GM23338 (cell line): ENCODE data around the gene MYCN.

ENCODE experiments used
- EZH2 ChIP-seq: fragments of 200-600 bp; sonication (generic); IDR thresholded peaks from one replicate; pipeline ENCODE4 v1.8.0; 2017; ENCODE audit warnings: antibody characterized with exemption, mild to moderate bottlenecking, low read depth; ENCODE audit not compliant: unreplicated experiment
- JUNB ChIP-seq: IDR thresholded peaks from one replicate; pipeline ENCODE4 v1.6.1; 2016; ENCODE audit warnings: antibody characterized with exemption; ENCODE audit not compliant: unreplicated experiment
- POLR2AphosphoS5 ChIP-seq: IDR thresholded peaks from 2 replicates; pipeline ENCODE4 v1.6.1; 2016; ENCODE audit warnings: antibody characterized with exemption, low read depth
- ZNF114 ChIP-seq: fragments of 250-450 bp; sonication (Bioruptor Pico); IDR thresholded peaks from 2 replicates; pipeline ENCODE4 v1.5.0; 2020; ENCODE audit warnings: mild to moderate bottlenecking, moderate library complexity
- TF ChIP-seq, protein P1 (sequence below), 2 experiments: fragments of 200-600 bp in 1 of 2; sonication (generic) in 1 of 2; conservative IDR thresholded peaks; 2 replicates each; pipeline versions ENCODE4 v1.5.1 to v1.6.1; 2016 to 2017; ENCODE audit warnings: antibody characterized with exemption in 2 of 2, low read depth in 2 of 2, mild to moderate bottlenecking in 2 of 2, moderate library complexity in 1 of 2
- TF ChIP-seq, protein P2 (sequence below): IDR thresholded peaks from one replicate; pipeline ENCODE4 v1.6.1; 2018; ENCODE audit warnings: antibody characterized with exemption; ENCODE audit not compliant: unreplicated experiment

DNA sequence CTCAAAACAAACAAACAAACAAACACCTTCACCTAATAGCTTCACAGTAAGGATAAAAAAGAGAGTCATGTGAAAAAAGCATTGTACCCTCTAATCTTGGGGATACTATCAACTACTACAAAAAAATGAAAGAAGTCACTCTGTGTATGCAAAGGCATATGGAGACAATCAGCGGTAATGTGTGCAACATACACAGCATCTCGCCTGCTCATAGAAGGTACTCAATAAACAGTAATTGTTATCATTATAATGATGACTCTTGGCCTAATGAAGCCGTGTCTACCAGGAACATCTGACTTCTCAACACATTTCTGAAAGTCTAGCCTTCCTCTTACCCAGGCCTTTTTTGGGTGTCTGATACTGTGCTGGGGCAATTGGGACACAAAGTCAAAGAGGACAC, 55.3 kb downstream of the MYCN start:
- TF ChIP-seq, protein P1, sequence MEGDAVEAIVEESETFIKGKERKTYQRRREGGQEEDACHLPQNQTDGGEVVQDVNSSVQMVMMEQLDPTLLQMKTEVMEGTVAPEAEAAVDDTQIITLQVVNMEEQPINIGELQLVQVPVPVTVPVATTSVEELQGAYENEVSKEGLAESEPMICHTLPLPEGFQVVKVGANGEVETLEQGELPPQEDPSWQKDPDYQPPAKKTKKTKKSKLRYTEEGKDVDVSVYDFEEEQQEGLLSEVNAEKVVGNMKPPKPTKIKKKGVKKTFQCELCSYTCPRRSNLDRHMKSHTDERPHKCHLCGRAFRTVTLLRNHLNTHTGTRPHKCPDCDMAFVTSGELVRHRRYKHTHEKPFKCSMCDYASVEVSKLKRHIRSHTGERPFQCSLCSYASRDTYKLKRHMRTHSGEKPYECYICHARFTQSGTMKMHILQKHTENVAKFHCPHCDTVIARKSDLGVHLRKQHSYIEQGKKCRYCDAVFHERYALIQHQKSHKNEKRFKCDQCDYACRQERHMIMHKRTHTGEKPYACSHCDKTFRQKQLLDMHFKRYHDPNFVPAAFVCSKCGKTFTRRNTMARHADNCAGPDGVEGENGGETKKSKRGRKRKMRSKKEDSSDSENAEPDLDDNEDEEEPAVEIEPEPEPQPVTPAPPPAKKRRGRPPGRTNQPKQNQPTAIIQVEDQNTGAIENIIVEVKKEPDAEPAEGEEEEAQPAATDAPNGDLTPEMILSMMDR (conservative IDR thresholded peaks at IDR 0.05; ENCODE audit: low read depth in 2 of 2): no peak
- TF ChIP-seq EZH2 (no peak), POLR2AphosphoS5 (no peak), ZNF114 (no peak), JUNB (no peak)
- TF ChIP-seq, protein P2, sequence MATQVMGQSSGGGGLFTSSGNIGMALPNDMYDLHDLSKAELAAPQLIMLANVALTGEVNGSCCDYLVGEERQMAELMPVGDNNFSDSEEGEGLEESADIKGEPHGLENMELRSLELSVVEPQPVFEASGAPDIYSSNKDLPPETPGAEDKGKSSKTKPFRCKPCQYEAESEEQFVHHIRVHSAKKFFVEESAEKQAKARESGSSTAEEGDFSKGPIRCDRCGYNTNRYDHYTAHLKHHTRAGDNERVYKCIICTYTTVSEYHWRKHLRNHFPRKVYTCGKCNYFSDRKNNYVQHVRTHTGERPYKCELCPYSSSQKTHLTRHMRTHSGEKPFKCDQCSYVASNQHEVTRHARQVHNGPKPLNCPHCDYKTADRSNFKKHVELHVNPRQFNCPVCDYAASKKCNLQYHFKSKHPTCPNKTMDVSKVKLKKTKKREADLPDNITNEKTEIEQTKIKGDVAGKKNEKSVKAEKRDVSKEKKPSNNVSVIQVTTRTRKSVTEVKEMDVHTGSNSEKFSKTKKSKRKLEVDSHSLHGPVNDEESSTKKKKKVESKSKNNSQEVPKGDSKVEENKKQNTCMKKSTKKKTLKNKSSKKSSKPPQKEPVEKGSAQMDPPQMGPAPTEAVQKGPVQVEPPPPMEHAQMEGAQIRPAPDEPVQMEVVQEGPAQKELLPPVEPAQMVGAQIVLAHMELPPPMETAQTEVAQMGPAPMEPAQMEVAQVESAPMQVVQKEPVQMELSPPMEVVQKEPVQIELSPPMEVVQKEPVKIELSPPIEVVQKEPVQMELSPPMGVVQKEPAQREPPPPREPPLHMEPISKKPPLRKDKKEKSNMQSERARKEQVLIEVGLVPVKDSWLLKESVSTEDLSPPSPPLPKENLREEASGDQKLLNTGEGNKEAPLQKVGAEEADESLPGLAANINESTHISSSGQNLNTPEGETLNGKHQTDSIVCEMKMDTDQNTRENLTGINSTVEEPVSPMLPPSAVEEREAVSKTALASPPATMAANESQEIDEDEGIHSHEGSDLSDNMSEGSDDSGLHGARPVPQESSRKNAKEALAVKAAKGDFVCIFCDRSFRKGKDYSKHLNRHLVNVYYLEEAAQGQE: no peak
